Stimulated activated CD8-positive, alpha-beta memory T cell treated with anti-CD3 and anti-CD28 coated beads, Interleukin-7, amount 100 ng/mL, for 1 hour (primary cell): ENCODE results near the gene UAP1L1.

Source experiments
- DNase-seq, 2 donors: peaks; one replicate each; pipeline ENCODE4 v3.0.0-alpha.2; 2020; ENCODE audit warnings: low read depth in 2 of 2

UAP1L1 gene

GRCh38 chr9:137042751-137043727 lies 34.3 kb upstream of the UAP1L1 start:
- DNase-seq: no peak

GRCh38 chr9:137044037-137044436 lies 33.3 kb upstream of the UAP1L1 start:
- no peak for DNase-seq

GRCh38 chr9:137044502-137045177 lies 32.7 kb upstream of the UAP1L1 start:
- DNase-seq: no peak

- no peak for DNase-seq
Observed at GRCh38 chr9:137045294-137046087, 31.8 kb upstream of the UAP1L1 start.

- peak; percentile 50 to 64 for DNase-seq
Observed at GRCh38 chr9:137046088-137046787, 31.1 kb upstream of the UAP1L1 start, which contains the start of gene NPDC1. TSS of gene NPDC1 (minus strand) at chr9:137046177. CDS start at chr9:137045989, 188 bp downstream.

GRCh38 chr9:137048655-137049543 lies 28.4 kb upstream of the UAP1L1 start:
- no peak for DNase-seq

GRCh38 chr9:137049544-137050449 lies 27.5 kb upstream of the UAP1L1 start:
- DNase-seq: no peak

GRCh38 chr9:137050570-137050969 lies 26.7 kb upstream of the UAP1L1 start:
- no peak for DNase-seq

GRCh38 chr9:137051145-137051724 lies 26.1 kb upstream of the UAP1L1 start:
- DNase-seq: no peak

- no peak for DNase-seq
Observed at GRCh38 chr9:137052293-137052692, 25.0 kb upstream of the UAP1L1 start.

GRCh38 chr9:137052998-137053943 lies 24.0 kb upstream of the UAP1L1 start:
- no peak for DNase-seq

- no peak for DNase-seq
Observed at GRCh38 chr9:137053944-137054931, 23.1 kb upstream of the UAP1L1 start, which contains the start of gene ENTPD2. TSS of gene ENTPD2 (minus strand) at chr9:137054061. CDS start at chr9:137053997, 64 bp downstream.

GRCh38 chr9:137054932-137055384 lies 22.4 kb upstream of the UAP1L1 start:
- DNase-seq: no peak

- DNase-seq: no peak
Observed at GRCh38 chr9:137055385-137056364, 21.6 kb upstream of the UAP1L1 start.
